ENCODE results near the gene CLP1.

Gene CLP1

DNA sequence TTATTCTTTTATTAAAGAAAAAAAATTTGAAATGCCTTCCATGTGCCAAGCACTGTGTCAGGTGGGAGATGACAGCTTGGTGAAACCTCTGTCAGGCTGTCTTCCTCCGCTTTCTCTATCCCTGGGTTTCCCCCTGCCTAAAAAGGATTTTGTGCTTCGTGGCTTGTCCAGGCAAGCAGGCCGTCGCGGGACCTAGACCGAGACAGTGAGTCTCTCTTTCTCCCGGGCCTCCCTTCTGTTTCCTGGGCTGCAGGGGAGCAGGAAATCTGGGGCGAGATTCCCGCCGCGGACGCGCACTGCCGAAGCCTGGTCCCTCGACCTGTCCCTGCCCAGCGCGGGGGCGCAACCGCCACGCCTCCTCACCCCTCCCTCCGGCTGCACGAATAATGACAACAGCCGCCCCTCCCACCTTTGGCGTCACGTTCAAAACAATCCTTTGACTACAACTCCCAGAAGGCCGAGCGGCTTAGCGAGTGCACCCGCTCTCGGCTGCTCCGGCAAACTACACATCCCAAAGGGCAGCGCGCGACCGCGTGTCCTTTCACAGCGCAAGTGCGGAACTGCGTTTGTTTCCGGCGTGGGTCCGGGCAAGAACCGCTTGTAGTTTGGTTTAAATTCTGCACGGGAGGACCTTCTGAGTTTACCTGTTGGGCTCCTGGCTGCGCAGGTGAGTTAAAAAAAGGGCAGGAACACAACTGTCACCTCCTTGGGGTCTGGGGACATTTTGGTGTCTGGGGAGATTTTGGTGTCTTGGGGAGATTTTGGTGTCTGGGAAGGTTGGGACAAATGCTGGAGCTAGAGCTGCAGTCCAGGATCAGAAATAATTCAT lies at the start of gene CLP1:
Gene CLP1, plus strand, starts transcription at position 569 of the 829 bp plus-strand sequence. CDS start 1,715 bp downstream, outside the sequence.
- DNase-seq (ENCODE audit: low read depth, low spot score), result peak; percentile 98

DNA sequence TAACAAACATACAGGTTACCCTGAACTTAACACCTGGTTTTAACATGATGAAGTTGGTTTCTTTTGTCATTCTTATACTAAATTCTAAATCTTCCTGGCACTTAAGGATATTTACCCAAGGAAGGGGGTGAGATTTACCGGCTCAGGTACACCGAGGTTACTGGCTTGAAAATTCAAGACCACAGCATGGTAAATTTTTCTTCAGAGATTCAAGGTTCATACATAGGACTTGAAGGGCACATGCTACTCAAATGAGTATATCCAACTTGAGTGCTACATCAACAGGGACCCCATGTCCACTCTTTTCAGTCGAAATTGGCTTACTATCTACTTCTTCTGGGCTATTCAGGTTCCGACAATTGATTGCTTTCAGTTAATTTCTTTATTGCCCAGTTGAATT lies 47.4 kb upstream of the CLP1 start:
- DNase-seq (ENCODE audit: low read depth, low spot score), result no peak

DNA sequence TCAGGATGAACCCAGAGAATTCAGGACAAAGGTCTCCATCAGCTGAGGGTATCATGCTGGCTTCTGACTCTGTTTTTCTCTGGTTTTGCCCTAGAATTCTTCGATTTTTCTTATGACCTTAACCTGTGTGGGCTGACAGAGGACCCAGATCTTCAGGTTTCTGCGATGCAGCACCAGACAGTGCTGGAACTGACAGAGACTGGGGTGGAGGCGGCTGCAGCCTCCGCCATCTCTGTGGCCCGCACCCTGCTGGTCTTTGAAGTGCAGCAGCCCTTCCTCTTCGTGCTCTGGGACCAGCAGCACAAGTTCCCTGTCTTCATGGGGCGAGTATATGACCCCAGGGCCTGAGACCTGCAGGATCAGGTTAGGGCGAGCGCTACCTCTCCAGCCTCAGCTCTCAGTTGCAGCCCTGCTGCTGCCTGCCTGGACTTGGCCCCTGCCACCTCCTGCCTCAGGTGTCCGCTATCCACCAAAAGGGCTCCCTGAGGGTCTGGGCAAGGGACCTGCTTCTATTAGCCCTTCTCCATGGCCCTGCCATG lies 43.3 kb upstream of the CLP1 start:
- DNase-seq (ENCODE audit: low read depth, low spot score), result no peak

DNA sequence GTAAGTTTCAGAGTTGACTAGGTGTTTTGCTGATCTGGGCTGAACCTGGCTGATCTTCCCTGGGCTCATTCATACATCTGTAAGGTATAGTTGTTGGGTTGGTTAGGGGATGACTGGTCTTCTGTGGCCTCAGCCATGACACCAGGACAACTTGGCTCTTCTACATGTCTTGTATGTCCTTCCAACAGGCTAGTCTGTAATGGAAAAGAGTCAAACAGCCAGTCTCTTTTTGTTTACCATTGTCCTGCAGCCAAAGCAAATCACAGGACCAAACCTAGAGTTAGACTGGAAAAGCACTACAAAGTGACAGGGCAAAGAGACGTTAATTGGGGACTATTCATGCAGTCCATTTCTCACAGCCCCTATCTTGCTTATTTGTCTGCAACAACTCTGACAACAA lies 42.3 kb upstream of the CLP1 start:
- DNase-seq (ENCODE audit: low read depth, low spot score), result no peak

DNA sequence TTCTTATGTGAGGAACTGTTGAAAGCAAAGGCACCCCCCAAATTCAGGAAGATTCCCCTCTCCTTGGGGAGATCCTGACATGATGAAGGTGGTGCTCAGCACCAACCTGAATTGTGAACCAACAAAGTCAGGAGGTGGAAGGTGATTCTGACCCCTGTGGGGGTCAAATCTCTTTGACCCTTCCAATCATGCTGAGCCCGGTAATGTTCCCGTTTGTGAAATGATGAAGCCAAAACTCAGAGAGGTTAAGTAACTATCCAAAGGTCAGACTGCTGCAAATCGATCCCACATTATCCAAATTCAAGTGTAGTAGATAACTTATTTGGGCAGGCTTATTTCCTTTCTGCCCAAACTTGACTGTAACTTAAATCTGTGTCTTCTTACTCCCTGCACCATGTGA lies 41.0 kb upstream of the CLP1 start:
- no peak for DNase-seq (ENCODE audit: low read depth, low spot score)

DNA sequence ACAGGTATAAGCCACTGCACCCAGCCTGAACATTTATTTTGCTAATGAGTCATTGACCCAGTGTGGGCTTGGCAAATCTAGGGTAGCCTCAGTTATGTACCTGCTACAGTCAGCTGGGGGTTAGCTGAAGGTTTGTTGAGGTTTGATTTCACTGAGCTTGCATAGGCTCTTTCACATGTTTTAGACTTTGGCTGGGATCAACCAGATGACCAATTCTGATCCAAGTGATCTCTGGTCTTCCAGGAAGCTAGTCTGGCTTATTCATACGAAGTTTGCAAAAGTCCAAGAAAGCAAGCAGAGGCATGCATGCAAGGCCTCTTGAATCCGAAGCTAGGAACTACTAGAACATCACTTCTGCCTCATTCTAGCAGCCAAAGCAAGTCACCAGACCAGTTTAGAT lies 39.1 kb upstream of the CLP1 start:
- DNase-seq (ENCODE audit: low read depth, low spot score), result no peak

DNA sequence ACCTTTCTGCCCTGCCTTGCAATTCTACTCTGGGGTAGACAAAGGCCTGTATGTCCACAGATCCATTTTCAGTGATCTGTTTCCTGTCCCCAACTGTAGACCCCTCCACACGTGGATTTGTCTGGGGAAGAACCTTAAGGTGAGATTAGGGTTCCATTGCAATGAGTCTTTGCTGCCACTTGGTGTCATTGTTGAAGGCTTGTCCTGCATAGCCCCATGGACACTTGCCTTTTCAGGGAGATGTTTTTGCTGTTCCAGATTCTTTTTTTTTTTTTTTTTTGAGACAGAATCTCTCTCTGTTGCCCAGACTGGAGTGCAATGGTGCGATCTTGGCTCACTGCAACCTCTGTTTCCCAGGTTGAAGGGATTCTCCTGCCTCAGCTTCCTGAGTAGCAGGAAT lies 38.2 kb upstream of the CLP1 start:
- no peak for DNase-seq (ENCODE audit: low read depth, low spot score)

DNA sequence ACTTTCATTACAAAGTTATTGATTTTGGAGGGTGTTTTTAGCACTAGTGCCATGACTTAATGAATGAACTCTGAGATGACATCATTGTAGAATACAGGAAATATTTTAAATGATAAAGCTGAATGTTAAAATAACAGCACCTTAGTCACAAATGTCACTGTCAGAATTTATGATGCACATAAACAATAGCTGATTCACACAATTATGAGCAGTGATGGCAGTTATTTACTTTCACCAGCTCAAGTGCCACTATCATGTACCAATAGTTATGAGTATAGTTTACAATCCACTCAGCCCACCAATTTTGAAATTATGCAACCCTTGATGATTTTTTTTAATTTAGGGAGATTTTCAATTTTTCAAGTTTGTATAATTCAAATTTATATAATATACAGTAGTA lies 37.1 kb upstream of the CLP1 start:
- DNase-seq (ENCODE audit: low read depth, low spot score), result no peak

DNA sequence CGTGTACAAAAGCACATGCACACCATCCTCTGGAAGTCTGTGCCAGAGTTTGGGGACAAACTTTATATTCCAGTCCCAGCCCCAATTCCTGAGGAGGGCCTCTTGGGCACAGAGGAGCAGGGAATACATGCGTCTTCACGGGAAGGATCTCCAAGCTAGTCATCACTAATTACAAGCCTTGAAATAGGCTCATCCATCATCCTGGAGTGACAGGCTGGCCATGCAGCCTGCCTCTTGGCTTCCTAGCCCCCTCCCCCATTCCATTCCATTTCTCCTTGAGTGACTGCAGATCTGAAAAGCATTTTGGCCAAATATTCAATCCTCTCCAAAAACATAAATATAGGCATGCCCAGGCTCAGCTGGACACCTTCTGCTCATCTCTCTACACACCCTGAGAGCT lies 35.3 kb upstream of the CLP1 start:
- DNase-seq (ENCODE audit: low read depth, low spot score), result no peak

DNA sequence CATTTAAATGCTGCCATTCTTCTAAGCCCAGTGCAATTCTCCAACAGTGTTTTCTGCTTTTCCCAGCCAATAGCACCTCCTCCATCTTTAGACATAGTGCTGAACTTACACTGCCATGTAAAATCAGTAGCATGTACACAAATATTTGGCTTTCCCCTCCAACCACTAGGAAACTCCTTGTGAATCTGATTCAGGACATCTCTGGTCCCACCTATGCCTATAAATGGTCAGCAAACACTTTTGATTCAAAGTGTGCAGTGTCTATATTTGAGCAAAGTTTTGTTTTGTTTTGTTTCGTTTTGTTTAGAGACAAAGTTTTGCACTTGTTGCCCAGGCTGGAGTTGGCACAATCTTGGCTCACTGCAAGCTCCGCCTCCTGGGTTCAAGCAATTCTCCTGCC lies 32.7 kb upstream of the CLP1 start:
- no peak for DNase-seq (ENCODE audit: low read depth, low spot score)

DNA sequence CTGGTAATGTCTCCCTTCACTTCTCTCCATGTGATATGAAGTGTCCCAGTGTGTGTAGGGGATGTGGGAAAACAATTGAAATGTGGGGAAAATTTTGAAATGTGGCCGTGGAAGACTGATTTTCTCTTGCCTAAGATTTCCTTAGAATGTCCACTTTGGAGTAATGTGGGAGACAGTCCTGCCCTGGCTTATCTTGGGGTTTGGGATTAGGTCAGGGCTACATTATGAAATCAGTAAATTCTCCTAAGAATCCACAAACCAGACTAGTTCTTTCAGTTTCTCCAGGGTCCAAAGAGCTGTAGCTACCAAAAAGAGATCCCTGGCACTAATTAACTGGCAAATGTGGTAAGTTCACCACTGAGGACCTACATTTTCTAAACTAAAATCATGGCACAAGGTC lies 30.7 kb upstream of the CLP1 start:
- no peak for DNase-seq (ENCODE audit: low read depth, low spot score)

DNA sequence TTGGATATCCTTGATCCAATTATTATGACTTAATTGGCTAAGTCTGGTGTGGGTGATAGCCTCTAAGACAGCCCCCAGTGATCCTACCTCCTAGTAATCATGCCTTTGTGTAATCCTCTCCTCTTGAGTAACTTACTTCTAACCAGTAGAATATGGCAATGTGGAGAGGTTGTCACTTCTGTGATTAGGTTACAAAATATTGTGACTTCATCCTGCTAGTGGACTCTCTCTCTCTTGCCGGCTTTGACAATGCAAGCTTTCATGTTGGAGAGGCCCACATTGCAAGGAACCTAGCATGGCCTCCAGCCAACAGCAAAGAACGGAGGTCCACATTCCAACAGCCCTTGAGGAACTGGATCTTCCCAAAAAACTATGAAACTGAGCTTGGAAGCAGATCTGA lies 27.4 kb upstream of the CLP1 start:
- no peak for DNase-seq (ENCODE audit: low read depth, low spot score)

DNA sequence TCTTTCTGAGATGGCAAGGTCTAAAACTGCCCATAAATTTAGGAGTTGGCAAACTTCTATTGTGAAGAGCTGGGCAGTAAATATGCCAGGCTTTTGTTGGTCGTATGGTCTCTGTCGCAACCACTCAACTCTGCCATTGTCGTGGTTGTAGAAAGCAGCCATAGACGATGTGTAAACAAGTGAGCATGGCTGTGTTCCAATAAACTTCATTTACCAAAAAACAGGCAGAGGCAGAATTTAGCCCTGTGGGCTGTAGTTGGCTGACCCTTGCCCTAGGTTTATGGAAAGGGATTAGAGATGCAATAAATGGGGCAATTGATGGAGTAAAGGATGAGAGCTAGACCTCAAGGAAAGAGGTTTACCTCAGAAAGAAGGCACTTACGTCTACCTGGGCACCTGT lies 25.4 kb upstream of the CLP1 start:
- no peak for DNase-seq (ENCODE audit: low read depth, low spot score)

DNA sequence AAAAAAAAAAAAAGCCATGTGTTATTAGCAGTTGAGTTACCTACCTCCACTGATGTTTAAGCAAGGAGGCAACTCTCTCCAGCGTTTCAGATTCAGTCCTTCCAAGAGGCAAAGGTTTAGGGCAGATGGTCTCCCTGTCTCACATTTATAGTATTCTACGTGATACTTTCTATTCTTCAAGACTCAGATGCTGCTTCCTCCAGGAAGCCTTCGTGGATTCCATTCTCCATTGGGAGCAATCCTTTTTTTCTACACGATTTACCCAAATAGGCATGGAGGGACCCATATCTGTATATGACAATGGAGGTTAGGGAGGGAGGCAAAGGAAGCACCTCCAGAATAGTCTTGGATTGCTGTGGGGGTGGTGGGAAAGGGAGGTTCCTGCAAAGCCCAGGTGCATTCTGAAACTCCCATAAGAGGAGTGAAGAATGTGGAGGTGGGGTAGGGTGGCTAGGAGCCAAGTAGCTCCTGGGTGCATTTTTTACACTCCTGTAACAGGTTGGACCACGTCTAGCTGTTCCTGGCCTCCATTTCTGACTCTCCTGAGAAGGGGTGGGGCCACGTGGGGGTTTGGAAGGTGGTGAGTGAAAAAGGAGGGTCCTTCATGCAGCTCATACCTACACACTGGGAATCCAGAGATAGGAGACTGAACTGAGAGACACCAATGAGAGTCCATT lies 24.0 kb upstream of the CLP1 start:
- no peak for DNase-seq (ENCODE audit: low read depth, low spot score)

DNA sequence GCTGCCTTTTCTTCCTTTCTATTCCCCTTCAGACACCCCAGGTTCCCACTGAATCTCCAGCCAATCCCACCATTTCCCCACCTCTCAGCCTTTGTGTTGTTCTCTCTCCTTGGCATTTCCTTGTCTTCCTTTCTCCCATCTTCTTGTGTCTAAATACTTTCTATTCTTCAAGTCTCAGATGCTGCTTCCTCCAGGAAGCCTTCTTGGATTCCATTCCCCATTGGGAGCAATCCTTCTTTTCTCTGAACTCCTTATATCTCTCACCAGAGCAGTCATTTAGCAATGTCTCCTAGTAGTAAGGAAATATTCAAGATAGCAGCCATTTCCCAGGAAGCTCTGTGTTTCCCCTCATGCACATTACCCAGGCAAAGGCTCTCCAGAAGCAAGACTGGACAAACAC lies 23.3 kb upstream of the CLP1 start:
- no peak for DNase-seq (ENCODE audit: low read depth, low spot score)

DNA sequence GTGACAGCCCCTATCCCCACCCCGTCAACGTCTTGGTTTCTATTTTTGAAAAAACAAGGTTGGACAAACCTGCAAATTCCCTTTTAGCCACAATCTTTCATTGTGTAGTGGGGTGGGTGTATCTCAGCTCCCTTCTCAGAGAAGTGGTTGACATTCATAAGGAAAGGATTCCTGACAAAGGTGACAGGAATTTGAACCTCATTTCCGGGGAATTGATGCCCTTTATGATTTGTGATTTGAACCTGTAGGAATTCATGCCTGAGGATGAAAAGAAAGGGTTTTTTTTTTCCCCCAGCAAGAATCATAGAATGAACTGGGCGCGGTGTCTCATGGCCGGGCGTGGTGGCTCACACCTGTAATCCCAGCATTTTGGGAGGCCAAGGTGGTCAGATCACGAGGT lies 22.3 kb upstream of the CLP1 start:
- no peak for DNase-seq (ENCODE audit: low read depth, low spot score)

DNA sequence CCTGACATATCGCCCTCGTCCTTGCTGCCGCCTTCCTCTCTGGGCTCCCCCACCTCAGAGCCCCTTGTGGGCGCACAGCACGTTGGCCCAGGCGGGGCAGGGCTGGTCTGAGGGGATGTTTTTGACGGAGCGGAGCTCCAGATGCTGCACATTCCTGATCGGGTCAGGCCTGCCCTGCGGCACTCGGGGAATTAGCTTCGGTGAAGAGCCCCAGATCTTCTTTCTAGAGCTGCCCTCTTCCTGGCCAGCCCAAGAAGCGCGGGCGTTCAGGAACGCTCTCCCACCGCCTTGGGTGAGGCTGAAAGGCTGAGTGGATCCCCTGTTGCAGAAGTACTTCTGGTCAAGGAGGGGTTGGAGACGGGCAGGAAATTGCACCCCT lies 19.9 kb upstream of the CLP1 start:
- DNase-seq (ENCODE audit: low read depth, low spot score), result no peak

DNA sequence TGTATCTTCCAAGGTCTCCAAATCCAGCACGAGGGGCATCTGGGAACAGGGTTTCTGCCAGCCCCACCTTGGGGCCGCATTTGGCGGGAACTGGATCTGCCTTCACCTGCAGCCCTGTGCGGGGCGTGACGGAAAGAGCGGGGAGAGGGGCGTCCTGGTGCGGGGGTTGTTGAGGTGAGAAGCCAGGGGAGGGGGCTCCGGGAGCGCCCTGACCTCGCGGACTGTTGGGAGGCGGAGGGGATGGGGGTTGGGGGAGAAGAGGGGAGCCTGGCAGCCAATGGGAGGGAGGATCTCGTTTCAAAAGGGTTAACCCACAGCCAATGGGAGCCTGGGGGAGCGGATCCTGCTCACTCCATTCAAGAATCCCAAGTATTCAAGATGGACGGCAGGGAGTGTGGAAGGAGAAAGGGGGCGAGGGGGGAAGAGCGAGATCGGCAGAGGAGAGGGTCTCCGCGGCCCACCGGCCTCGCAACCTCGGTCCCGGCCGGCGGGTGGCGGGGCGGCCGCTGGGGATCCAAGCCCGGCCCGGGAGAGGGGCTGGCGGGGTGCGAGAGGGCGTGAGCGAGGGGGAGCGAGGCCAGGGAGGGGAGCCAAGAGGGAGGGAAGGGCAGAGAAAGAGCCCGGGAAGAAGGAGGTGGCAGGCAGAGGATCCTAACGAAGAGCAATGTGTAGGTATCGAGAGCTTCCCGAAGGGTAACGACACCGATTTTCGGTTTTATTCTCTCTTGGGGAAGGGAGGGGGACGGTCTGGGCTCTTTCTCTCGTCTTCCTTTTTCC lies 19.4 kb upstream of the CLP1 start:
- DNase-seq (ENCODE audit: low read depth, low spot score), result peak; percentile 61

DNA sequence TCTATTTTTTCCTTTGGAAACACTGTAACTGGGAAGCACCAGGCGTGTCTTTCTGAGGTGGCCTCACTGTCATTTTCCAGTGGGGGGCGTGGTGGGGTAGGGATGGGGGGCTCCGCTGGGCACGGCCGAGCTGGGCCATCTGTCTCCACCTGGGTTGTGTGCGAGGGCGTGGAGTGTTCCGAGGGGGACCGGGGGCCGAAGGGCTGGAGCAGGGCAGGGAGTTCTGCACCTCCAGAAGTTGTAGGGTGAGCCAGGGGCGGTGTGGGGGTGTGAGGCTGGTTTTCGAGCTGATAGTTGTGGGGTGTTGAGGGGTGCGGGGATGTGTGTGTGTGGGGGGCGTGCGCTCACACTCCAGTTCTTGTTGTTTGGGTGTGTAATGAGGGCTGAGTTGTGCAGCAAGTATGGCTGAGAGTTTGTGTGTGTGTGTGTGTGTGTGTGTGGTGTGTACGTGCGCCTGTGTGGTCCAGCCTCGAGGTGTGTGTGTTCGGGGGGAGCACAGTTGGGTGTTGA lies 18.7 kb upstream of the CLP1 start:
- no peak for DNase-seq (ENCODE audit: low read depth, low spot score)

DNA sequence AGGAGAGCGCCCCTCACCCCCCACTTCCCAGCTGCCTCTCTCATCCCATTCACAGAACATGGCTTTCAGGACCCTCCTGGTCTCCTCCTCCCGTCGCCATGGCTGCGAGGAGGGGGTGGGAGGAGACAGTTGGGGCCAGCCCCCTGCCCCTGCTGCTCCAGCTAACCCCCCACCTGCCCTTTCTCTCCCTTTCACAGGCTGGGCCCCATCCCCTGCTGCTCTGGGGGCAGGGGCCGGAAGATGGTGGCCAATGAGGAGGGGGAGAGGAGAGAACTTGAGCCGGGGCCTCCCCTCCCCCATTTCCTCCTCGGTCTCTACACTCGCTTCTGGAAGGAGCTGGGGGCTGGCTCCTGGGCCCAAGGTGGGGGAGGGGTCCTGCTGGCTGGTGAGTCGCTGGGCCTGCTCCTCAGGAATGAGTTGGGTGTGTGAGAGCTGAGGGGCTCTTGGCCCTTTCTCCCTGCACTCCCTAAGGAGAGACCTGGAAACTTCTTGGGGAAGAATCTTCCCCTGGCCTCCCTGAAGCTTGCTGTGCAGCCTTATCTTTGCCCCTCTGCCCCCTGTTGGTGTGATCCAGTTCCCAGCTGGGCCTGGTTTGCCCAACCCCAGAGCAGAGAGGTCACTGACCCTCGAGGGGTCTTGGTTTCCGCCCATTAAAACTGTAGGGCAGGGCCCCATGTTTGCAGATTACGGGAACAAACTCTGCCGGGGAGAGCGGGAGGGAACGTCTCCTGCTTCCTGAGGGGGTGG lies 18.1 kb upstream of the CLP1 start:
- peak; percentile 86 for DNase-seq (ENCODE audit: low read depth, low spot score)

DNA sequence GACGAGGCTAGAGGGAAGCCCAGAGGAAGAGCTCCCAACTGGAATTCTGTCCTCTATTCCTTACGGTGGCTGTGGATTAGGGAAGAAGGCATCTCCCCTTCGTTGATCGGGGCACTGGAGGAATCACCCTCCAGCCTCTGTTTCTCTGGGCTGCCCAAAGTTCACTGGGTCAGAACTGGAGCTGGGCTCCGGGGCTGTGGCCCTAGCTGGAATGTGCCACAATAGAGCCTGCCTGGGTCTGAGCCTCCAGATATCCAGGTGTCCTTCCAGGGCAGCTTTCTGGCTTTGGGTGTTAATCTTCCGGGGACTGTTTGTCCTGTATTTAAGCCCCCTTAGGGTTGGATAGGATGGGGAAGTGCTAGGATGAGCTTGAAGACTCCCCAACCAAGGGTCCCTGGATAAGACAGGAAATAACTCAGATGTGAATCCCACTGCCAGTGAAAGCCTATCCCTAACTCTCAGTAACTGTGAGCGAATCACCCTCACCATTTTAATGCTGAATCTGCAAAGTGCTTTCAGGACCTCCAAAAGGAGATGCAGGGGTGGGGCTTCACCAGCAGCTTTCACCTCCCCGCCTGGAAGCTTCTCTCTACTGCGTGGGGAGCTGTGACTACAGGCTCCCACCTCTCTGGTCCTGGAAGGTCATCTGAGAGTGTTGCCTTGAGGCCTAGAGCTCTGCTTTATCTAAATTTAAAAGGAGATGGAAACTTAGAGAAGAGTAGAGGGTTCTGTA lies 17.3 kb upstream of the CLP1 start:
- no peak for DNase-seq (ENCODE audit: low read depth, low spot score)
